GM23248 (cell line): Measurements from ENCODE around the gene AGAP1. TPM values are rescaled to one million over a fixed set of nuclear protein-coding genes. Genes with fewer than 3 reads are reported as not detected.

Experiments
- DNase-seq: peaks from one replicate; pipeline ENCODE4 v3.0.0-alpha.2; 2015
- H2AFZ ChIP-seq: fragments of 200-600 bp; sonication (generic); 2 replicates; pipeline ENCODE4 v1.6.1; 2016; ENCODE audit warnings: antibody characterized with exemption
- H3F3A ChIP-seq: fragments of 200-600 bp; sonication (generic); 2 replicates; pipeline ENCODE4 v1.6.1; 2016; ENCODE audit warnings: mild to moderate bottlenecking, antibody characterized with exemption, mixed run types; ENCODE audit not compliant: insufficient read depth
- H3K27ac ChIP-seq: fragments of 200-600 bp; sonication (generic); 2 replicates; pipeline ENCODE4 v1.5.1; 2016; ENCODE audit warnings: mild to moderate bottlenecking
- H3K27me3 ChIP-seq: fragments of 200-600 bp; sonication (generic); replicated peaks from 2 replicates; pipeline ENCODE4 v1.6.1; 2016; ENCODE audit warnings: mild to moderate bottlenecking; ENCODE audit not compliant: insufficient read depth
- H3K36me3 ChIP-seq: fragments of 200-600 bp; sonication (generic); 2 replicates; pipeline ENCODE4 v1.6.1; 2016; ENCODE audit warnings: low read depth, mild to moderate bottlenecking
- H3K4me1 ChIP-seq: fragments of 200-600 bp; sonication (generic); 2 replicates; pipeline ENCODE4 v1.6.1; 2016; ENCODE audit warnings: mild to moderate bottlenecking; ENCODE audit not compliant: insufficient read depth
- H3K4me2 ChIP-seq: fragments of 200-600 bp; sonication (generic); one replicate; pipeline ENCODE4 v1.6.1; 2016; ENCODE audit warnings: mild to moderate bottlenecking; ENCODE audit not compliant: unreplicated experiment
- H3K4me3 ChIP-seq: fragments of 200-600 bp; sonication (generic); 2 replicates; pipeline ENCODE4 v1.5.1; 2016; ENCODE audit warnings: mild to moderate bottlenecking
- H3K79me2 ChIP-seq: fragments of 200-600 bp; sonication (generic); 2 replicates; pipeline ENCODE4 v1.6.1; 2016; ENCODE audit warnings: mild to moderate bottlenecking; ENCODE audit not compliant: insufficient read depth
- H3K9ac ChIP-seq: fragments of 200-600 bp; sonication (generic); 2 replicates; pipeline ENCODE4 v1.6.1; 2016; ENCODE audit warnings: mild to moderate bottlenecking
- H3K9me2 ChIP-seq: fragments of 200-600 bp; sonication (generic); 2 replicates; pipeline ENCODE4 v1.6.1; 2016; ENCODE audit warnings: mixed run types, mild to moderate bottlenecking, moderate library complexity; ENCODE audit not compliant: insufficient read depth
- H3K9me3 ChIP-seq: fragments of 200-600 bp; sonication (generic); one replicate; pipeline ENCODE4 v1.6.1; 2017; ENCODE audit warnings: low read depth
- H4K20me1 ChIP-seq: fragments of 200-600 bp; sonication (generic); 2 replicates; pipeline ENCODE4 v1.6.0; 2016; ENCODE audit not compliant: insufficient read depth
- EZH2 ChIP-seq: fragments of 200-600 bp; sonication (generic); IDR thresholded peaks from 2 replicates; pipeline ENCODE4 v1.6.1; 2018; ENCODE audit warnings: antibody characterized with exemption, mild to moderate bottlenecking; ENCODE audit not compliant: insufficient read depth, poor library complexity, severe bottlenecking
- EZH2phosphoT487 ChIP-seq: fragments of 200-600 bp; sonication (generic); IDR thresholded peaks from 2 replicates; pipeline ENCODE4 v1.6.1; 2018; ENCODE audit warnings: antibody characterized with exemption, moderate library complexity, mild to moderate bottlenecking, low read depth; ENCODE audit not compliant: insufficient read depth
- WGBS, 2 experiments: methylation state at CpG; one replicate each; pipeline ENCODE4 v1.1.6; 2015 to 2017; ENCODE audit warnings: low lambda C conversion rate in 2 of 2, low coverage in 1 of 2; ENCODE audit errors: missing lambda C conversion rate in 2 of 2; 5-methylcytosine and 5-hydroxymethylcytosine counted together
- in situ Hi-C: fragments of 300-500 bp; cut with MboI; formaldehyde crosslinking; loops from 2 replicates; pipeline ENCODE4 v1.15.0; 2020
- polyA plus RNA-seq: library from polyadenylated mRNA; unstranded; fragments of >200 nt; fragmentation: Nextera tagmentation; extraction: Ambion mirVana; gene quantifications from 2 replicates; pipeline ENCODE4 v1.2.1, GENCODE V29; 2016
- total RNA-seq: library from RNA; depleted of rRNA; stranded (reverse); fragments of >200 nt; shearing (Covaris generic); gene quantifications from 2 replicates; pipeline ENCODE4 v1.2.3, GENCODE V29; 2014

Gene AGAP1
- total and polyA plus RNA-seq, 2 experiments from 2014 or later = 2.2 to 9.9 TPM

GRCh38 chr2:236164201-236164924 is 670.5 kb downstream of the AGAP1 start:
- no peaks in the 10 kb centered on the region for H3K79me2 ChIP-seq
- H3K4me2 ChIP-seq = peak overlapping the region; percentile 68
- H3K9me2 ChIP-seq = no peaks in the 10 kb centered on the region
- peaks cover 75% of the 10 kb centered on the region for H3K27me3 ChIP-seq
- H3K27ac ChIP-seq = no peak overlapping the region
- peak overlapping the region; percentile 44; the same call in 1 of the 2 replicates for H3K4me3 ChIP-seq
- no peak overlapping the region for H3K9ac ChIP-seq
- no peaks in the 10 kb centered on the region for H3F3A ChIP-seq
- in situ Hi-C loops = no loop called here
- peak overlapping the region; percentile 37; the same call in 1 of the 2 replicates for H2AFZ ChIP-seq
- 0 out of 2 replicates have a peak, but pooled peaks cover 9% of the 10 kb centered on the region for H3K4me1 ChIP-seq
- H3K9me3 ChIP-seq = no peaks in the 10 kb centered on the region
- H4K20me1 ChIP-seq = no peaks in the 10 kb centered on the region
- H3K36me3 ChIP-seq = no peaks in the 10 kb centered on the region
- 5 to 6% methylated on average over 45 to 59 of the region's 67 CpGs for WGBS, 2 experiments
- peak; percentile 51 for DNase-seq
- TF ChIP-seq EZH2phosphoT487 (no peak), EZH2 (peak; percentile 80)

- no peak overlapping the region for H3K4me3 ChIP-seq
- no peaks in the 10 kb centered on the region for H3K9me2 ChIP-seq
- no peaks in the 10 kb centered on the region for H4K20me1 ChIP-seq
- H3K79me2 ChIP-seq = no peaks in the 10 kb centered on the region
- TF ChIP-seq EZH2phosphoT487 (peak; percentile 56), EZH2 (peak; percentile 57)
- no peak overlapping the region for H3K27ac ChIP-seq
- H3F3A ChIP-seq = no peaks in the 10 kb centered on the region
- H3K4me2 ChIP-seq = no peak overlapping the region
- no peaks in the 10 kb centered on the region for H3K9me3 ChIP-seq
- no peaks in the 10 kb centered on the region for H3K36me3 ChIP-seq
- H3K4me1 ChIP-seq = 0 out of 2 replicates have a peak, but pooled peaks cover 9% of the 10 kb centered on the region
- peaks cover 84% of the 10 kb centered on the region for H3K27me3 ChIP-seq
- no peak overlapping the region for H2AFZ ChIP-seq
- in situ Hi-C loops = no loop called here
- no peak for DNase-seq
- 34% methylated on average over 18 of the region's 18 CpGs for WGBS, 2 experiments
- no peak overlapping the region for H3K9ac ChIP-seq
Measured at GRCh38 chr2:236164925-236165841, 671.3 kb downstream of the AGAP1 start.

- Histone ChIP-seq H3K36me3 (no peaks in the 10 kb centered on the region), H3K4me1 (0 out of 2 replicates have a peak, but pooled peaks cover 9% of the 10 kb centered on the region), H3K9ac (no peak overlapping the region), H3K9me2 (no peaks in the 10 kb centered on the region), H2AFZ (peak overlapping the region; percentile 22; the same call in 1 of the 2 replicates), H4K20me1 (no peaks in the 10 kb centered on the region), H3K9me3 (no peaks in the 10 kb centered on the region), H3K4me2 (peak overlapping the region; percentile 14), H3K79me2 (no peaks in the 10 kb centered on the region), H3K4me3 (peak overlapping the region; percentile 37), H3F3A (no peaks in the 10 kb centered on the region), H3K27ac (no peak overlapping the region), H3K27me3 (peaks cover 93% of the 10 kb centered on the region)
- in situ Hi-C loops = no loop called here
- peak; percentile 69; the same call in 1 of the 2 replicates for TF ChIP-seq EZH2phosphoT487
- TF ChIP-seq EZH2 = peak; percentile 72
- WGBS, 2 experiments = 4 to 6% methylated on average over 52 to 56 of the region's 58 CpGs
- peak; percentile 49 for DNase-seq
Measured at GRCh38 chr2:236165842-236166795, 672.3 kb downstream of the AGAP1 start.
